ENCODE data around the gene TNFSF11. TPM values are rescaled to one million over a fixed set of nuclear protein-coding genes. Genes with fewer than 3 reads are reported as not detected.
A peak's percentile ranks its signal among the peaks of the same experiment; 100 is the strongest.

Gene TNFSF11
- total and polyA plus RNA-seq, 2 experiments from 2014 or later = 9.9 TPM

DNA sequence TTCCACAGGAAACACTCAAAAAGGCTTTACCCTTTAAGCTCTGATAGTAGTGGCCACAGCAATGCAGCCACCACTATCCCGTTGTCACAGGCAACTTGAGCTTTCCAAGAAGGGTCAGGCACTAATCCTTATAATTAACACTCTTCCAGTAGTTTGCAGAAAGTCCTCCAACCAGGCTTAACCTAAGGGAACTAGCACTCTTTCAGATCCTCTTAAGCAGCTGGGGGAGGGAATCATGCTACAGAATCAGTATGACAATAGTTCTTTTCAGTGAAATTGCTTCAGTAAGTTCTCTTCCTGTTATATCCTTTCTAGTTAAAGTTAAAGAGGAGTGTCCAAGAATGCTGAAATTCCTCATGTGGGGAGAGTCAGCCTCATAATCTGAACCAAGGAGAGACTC is 82.2 kb downstream of the TNFSF11 start (continued):
- TF ChIP-seq STAT1 (IDR thresholded peaks at IDR 0.05; ENCODE audit: unreplicated experiment) = no peak
- TF ChIP-seq JUNB (IDR thresholded peaks at IDR 0.05; ENCODE audit: unreplicated experiment) = no peak
- TF ChIP-seq, protein P1, sequence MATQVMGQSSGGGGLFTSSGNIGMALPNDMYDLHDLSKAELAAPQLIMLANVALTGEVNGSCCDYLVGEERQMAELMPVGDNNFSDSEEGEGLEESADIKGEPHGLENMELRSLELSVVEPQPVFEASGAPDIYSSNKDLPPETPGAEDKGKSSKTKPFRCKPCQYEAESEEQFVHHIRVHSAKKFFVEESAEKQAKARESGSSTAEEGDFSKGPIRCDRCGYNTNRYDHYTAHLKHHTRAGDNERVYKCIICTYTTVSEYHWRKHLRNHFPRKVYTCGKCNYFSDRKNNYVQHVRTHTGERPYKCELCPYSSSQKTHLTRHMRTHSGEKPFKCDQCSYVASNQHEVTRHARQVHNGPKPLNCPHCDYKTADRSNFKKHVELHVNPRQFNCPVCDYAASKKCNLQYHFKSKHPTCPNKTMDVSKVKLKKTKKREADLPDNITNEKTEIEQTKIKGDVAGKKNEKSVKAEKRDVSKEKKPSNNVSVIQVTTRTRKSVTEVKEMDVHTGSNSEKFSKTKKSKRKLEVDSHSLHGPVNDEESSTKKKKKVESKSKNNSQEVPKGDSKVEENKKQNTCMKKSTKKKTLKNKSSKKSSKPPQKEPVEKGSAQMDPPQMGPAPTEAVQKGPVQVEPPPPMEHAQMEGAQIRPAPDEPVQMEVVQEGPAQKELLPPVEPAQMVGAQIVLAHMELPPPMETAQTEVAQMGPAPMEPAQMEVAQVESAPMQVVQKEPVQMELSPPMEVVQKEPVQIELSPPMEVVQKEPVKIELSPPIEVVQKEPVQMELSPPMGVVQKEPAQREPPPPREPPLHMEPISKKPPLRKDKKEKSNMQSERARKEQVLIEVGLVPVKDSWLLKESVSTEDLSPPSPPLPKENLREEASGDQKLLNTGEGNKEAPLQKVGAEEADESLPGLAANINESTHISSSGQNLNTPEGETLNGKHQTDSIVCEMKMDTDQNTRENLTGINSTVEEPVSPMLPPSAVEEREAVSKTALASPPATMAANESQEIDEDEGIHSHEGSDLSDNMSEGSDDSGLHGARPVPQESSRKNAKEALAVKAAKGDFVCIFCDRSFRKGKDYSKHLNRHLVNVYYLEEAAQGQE (IDR thresholded peaks at IDR 0.05; ENCODE audit: unreplicated experiment) = no peak
- no peak for TF ChIP-seq POLR2AphosphoS5 (IDR thresholded peaks at IDR 0.05; ENCODE audit: low read depth)
- no peak for TF ChIP-seq EZH2 (IDR thresholded peaks at IDR 0.05; ENCODE audit: low read depth, unreplicated experiment)
- no peak for TF ChIP-seq NANOG (IDR thresholded peaks at IDR 0.05; ENCODE audit: borderline replicate concordance)
- TF ChIP-seq ZNF114 (CRISPR knock-in tag; IDR thresholded peaks at IDR 0.05) = no peak
- TF ChIP-seq, protein P2, sequence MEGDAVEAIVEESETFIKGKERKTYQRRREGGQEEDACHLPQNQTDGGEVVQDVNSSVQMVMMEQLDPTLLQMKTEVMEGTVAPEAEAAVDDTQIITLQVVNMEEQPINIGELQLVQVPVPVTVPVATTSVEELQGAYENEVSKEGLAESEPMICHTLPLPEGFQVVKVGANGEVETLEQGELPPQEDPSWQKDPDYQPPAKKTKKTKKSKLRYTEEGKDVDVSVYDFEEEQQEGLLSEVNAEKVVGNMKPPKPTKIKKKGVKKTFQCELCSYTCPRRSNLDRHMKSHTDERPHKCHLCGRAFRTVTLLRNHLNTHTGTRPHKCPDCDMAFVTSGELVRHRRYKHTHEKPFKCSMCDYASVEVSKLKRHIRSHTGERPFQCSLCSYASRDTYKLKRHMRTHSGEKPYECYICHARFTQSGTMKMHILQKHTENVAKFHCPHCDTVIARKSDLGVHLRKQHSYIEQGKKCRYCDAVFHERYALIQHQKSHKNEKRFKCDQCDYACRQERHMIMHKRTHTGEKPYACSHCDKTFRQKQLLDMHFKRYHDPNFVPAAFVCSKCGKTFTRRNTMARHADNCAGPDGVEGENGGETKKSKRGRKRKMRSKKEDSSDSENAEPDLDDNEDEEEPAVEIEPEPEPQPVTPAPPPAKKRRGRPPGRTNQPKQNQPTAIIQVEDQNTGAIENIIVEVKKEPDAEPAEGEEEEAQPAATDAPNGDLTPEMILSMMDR (conservative IDR thresholded peaks at IDR 0.05; ENCODE audit: low read depth in 2 of 2) = no peak
- no peak for TF ChIP-seq EZH2phosphoT487 (IDR thresholded peaks at IDR 0.05; ENCODE audit: unreplicated experiment)

DNA sequence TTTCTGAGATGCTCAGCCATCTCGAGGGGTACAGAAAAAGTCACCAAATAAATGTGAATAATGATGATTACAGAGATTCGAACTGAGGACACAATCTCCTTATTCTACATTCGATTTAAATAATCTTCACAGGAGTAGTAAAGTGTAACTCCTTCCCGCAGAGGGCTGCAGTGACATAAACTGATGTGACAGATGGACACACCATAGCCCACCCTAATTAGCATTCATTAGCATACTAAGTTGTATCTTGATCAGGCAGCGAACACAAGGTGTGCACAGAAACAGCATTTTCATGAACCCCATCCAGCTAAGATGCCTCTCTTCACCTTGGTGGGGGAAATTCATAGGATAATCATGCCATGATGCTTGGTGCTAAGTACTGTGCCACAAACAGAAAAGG is 83.0 kb downstream of the TNFSF11 start:
- Mint-ChIP-seq H3K4me3 (no peak overlapping the region), H3K27ac (peak overlapping the region; percentile 36; the same call in 1 of the 2 replicates)
- no peak for ATAC-seq
- TF ChIP-seq ZNF331 (CRISPR knock-in tag; IDR thresholded peaks at IDR 0.05; ENCODE audit: low read depth) (no peak), EZH2 (IDR thresholded peaks at IDR 0.05; ENCODE audit: low read depth, unreplicated experiment) (no peak), POLR2AphosphoS5 (IDR thresholded peaks at IDR 0.05; ENCODE audit: low read depth) (no peak), STAT1 (IDR thresholded peaks at IDR 0.05; ENCODE audit: unreplicated experiment) (no peak), JUNB (IDR thresholded peaks at IDR 0.05; ENCODE audit: unreplicated experiment) (no peak), NANOG (IDR thresholded peaks at IDR 0.05; ENCODE audit: borderline replicate concordance) (no peak), EZH2phosphoT487 (IDR thresholded peaks at IDR 0.05; ENCODE audit: unreplicated experiment) (no peak)
- TF ChIP-seq, protein P3, sequence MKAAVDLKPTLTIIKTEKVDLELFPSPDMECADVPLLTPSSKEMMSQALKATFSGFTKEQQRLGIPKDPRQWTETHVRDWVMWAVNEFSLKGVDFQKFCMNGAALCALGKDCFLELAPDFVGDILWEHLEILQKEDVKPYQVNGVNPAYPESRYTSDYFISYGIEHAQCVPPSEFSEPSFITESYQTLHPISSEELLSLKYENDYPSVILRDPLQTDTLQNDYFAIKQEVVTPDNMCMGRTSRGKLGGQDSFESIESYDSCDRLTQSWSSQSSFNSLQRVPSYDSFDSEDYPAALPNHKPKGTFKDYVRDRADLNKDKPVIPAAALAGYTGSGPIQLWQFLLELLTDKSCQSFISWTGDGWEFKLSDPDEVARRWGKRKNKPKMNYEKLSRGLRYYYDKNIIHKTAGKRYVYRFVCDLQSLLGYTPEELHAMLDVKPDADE (IDR thresholded peaks at IDR 0.05) = no peak
- TF ChIP-seq, protein P2 (conservative IDR thresholded peaks at IDR 0.05; ENCODE audit: low read depth in 2 of 2) = no peak
- TF ChIP-seq, protein P1 (IDR thresholded peaks at IDR 0.05; ENCODE audit: unreplicated experiment) = no peak

More for the DNA sequence above, 83.0 kb downstream of the TNFSF11 start:
- H3K36me3 ChIP-seq (ENCODE audit: insufficient read depth) = no peaks in the 10 kb centered on the region
- Mint-ChIP-seq H3K36me3 (ENCODE audit: low read depth) (no peaks in the 10 kb centered on the region), H3K27me3 (ENCODE audit: insufficient read depth, low read depth, poor library complexity) (peaks cover 2% of the 10 kb centered on the region), H3K9me3 (no peaks in the 10 kb centered on the region), H3K4me1 (peaks cover 31% of the 10 kb centered on the region)
- H3K27me3 ChIP-seq (ENCODE audit: insufficient read depth) = no peaks in the 10 kb centered on the region
- no peaks in the 10 kb centered on the region for H3F3A ChIP-seq (replicated peaks; ENCODE audit: low read depth)
- no peaks in the 10 kb centered on the region for H4K20me1 ChIP-seq (replicated peaks; ENCODE audit: insufficient read depth)
- no peak overlapping the region for H3K4me3 ChIP-seq
- H3K9me2 ChIP-seq (ENCODE audit: insufficient read depth) = no peaks in the 10 kb centered on the region
- peak overlapping the region; percentile 4; the same call in 1 of the 2 replicates for H3K4me2 ChIP-seq
- H3K79me2 ChIP-seq (replicated peaks; ENCODE audit: insufficient read depth) = no peaks in the 10 kb centered on the region
- peak overlapping the region; percentile 11; the same call in 1 of the 2 replicates for H2AFZ ChIP-seq
- no peak overlapping the region for H3K27ac ChIP-seq (ENCODE audit: low read depth)
- DNase-seq (ENCODE audit: low spot score) = no peak
- H3K4me1 ChIP-seq (ENCODE audit: insufficient read depth) = peaks cover 18% of the 10 kb centered on the region; the same call in 1 of the 2 replicates
